ENCODE data around the gene ARHGAP31. TPM values are rescaled to one million over a fixed set of nuclear protein-coding genes. Genes with fewer than 3 reads are reported as not detected.

Gene ARHGAP31
- total RNA-seq, 1 experiment from 2014 or later, result 7.2 TPM

DNA sequence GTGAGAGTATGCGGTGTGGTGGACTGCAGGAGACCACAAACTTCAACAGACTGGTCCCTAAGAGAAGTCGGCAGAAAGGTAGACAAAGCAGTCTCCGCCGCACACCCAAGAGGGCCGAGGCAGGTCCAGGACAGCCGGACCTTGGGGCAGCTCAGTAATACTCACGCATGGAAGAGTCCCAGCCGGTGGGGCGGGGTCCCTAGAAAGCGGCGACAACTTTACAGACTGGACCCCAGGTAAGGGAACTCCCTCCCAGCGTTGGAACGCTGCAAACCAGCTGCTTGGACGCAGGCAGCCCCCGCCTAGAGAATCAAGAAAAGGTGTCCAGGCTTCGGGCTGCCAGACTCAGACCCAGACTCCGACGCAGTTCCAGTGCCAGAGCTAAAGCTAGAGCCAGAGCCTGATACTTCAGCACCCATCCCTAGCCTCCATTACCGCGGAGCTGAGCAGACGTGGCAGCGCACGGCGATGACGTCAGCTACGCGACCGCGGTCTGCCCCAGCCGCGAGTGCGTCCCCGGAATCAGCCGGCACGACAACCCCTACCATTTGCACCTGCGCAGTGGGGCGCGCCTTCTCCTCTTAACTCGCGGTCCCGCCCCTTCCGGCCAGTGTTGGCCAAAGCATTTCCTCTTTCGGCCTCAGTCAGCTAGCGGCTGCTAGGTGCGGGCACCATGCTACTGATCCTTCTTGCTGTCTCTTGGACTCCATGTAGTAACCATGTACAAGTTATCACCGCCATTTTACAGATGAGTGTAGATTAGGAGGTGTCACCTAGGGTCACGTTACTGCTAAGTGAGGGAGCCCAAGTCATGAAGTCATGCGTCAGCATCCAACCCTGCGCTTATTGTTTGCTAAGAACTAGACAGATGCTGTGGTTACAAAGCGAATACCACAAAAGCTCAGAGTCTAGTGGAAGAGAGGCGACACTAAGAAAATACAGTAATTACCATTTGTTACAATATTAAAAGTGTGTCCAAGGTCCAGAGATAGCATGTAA is 169.3 kb downstream of the ARHGAP31 start, which contains the start of gene TMEM39A (continued):
- peak; percentile 96 for TF ChIP-seq SP1 (CRISPR knock-in tag; conservative IDR thresholded peaks at IDR 0.05)
- TF ChIP-seq, protein P1, sequence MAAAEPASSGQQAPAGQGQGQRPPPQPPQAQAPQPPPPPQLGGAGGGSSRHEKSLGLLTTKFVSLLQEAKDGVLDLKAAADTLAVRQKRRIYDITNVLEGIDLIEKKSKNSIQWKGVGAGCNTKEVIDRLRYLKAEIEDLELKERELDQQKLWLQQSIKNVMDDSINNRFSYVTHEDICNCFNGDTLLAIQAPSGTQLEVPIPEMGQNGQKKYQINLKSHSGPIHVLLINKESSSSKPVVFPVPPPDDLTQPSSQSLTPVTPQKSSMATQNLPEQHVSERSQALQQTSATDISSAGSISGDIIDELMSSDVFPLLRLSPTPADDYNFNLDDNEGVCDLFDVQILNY (CRISPR knock-in tag; IDR thresholded peaks at IDR 0.05), result peak; percentile 69; the same call in 1 of the 2 replicates
- TF ChIP-seq TEAD1 (CRISPR knock-in tag; IDR thresholded peaks at IDR 0.05), result peak; percentile 81
- TF ChIP-seq ZNF263 (CRISPR knock-in tag; IDR thresholded peaks at IDR 0.05; ENCODE audit: low read depth), result no peak
- TF ChIP-seq MYBL2 (CRISPR knock-in tag; IDR thresholded peaks at IDR 0.05), result peak; percentile 36; the same call in 1 of the 2 replicates
- TF ChIP-seq, protein P2, sequence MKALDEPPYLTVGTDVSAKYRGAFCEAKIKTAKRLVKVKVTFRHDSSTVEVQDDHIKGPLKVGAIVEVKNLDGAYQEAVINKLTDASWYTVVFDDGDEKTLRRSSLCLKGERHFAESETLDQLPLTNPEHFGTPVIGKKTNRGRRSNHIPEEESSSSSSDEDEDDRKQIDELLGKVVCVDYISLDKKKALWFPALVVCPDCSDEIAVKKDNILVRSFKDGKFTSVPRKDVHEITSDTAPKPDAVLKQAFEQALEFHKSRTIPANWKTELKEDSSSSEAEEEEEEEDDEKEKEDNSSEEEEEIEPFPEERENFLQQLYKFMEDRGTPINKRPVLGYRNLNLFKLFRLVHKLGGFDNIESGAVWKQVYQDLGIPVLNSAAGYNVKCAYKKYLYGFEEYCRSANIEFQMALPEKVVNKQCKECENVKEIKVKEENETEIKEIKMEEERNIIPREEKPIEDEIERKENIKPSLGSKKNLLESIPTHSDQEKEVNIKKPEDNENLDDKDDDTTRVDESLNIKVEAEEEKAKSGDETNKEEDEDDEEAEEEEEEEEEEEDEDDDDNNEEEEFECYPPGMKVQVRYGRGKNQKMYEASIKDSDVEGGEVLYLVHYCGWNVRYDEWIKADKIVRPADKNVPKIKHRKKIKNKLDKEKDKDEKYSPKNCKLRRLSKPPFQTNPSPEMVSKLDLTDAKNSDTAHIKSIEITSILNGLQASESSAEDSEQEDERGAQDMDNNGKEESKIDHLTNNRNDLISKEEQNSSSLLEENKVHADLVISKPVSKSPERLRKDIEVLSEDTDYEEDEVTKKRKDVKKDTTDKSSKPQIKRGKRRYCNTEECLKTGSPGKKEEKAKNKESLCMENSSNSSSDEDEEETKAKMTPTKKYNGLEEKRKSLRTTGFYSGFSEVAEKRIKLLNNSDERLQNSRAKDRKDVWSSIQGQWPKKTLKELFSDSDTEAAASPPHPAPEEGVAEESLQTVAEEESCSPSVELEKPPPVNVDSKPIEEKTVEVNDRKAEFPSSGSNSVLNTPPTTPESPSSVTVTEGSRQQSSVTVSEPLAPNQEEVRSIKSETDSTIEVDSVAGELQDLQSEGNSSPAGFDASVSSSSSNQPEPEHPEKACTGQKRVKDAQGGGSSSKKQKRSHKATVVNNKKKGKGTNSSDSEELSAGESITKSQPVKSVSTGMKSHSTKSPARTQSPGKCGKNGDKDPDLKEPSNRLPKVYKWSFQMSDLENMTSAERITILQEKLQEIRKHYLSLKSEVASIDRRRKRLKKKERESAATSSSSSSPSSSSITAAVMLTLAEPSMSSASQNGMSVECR (CRISPR knock-in tag; IDR thresholded peaks at IDR 0.05; ENCODE audit: borderline replicate concordance), result no peak; the same call in 1 of the 2 replicates
- TF ChIP-seq RORB (CRISPR knock-in tag; IDR thresholded peaks at IDR 0.05), result peak; percentile 44; the same call in 1 of the 2 replicates
- TF ChIP-seq NFE2L1 (CRISPR knock-in tag; IDR thresholded peaks at IDR 0.05), result peak; percentile 70; the same call in 1 of the 2 replicates
- TF ChIP-seq, protein P3, sequence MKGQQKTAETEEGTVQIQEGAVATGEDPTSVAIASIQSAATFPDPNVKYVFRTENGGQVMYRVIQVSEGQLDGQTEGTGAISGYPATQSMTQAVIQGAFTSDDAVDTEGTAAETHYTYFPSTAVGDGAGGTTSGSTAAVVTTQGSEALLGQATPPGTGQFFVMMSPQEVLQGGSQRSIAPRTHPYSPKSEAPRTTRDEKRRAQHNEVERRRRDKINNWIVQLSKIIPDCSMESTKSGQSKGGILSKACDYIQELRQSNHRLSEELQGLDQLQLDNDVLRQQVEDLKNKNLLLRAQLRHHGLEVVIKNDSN (CRISPR knock-in tag; IDR thresholded peaks at IDR 0.05), result peak; percentile 15; the same call in 1 of the 2 replicates
- peak; percentile 100 for TF ChIP-seq CREM (CRISPR knock-in tag; IDR thresholded peaks at IDR 0.05)
- no peak for TF ChIP-seq ZNF219 (CRISPR knock-in tag; IDR thresholded peaks at IDR 0.05; ENCODE audit: borderline replicate concordance)
- TF ChIP-seq, protein P4, sequence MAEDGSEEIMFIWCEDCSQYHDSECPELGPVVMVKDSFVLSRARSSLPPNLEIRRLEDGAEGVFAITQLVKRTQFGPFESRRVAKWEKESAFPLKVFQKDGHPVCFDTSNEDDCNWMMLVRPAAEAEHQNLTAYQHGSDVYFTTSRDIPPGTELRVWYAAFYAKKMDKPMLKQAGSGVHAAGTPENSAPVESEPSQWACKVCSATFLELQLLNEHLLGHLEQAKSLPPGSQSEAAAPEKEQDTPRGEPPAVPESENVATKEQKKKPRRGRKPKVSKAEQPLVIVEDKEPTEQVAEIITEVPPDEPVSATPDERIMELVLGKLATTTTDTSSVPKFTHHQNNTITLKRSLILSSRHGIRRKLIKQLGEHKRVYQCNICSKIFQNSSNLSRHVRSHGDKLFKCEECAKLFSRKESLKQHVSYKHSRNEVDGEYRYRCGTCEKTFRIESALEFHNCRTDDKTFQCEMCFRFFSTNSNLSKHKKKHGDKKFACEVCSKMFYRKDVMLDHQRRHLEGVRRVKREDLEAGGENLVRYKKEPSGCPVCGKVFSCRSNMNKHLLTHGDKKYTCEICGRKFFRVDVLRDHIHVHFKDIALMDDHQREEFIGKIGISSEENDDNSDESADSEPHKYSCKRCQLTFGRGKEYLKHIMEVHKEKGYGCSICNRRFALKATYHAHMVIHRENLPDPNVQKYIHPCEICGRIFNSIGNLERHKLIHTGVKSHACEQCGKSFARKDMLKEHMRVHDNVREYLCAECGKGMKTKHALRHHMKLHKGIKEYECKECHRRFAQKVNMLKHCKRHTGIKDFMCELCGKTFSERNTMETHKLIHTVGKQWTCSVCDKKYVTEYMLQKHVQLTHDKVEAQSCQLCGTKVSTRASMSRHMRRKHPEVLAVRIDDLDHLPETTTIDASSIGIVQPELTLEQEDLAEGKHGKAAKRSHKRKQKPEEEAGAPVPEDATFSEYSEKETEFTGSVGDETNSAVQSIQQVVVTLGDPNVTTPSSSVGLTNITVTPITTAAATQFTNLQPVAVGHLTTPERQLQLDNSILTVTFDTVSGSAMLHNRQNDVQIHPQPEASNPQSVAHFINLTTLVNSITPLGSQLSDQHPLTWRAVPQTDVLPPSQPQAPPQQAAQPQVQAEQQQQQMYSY (CRISPR knock-in tag; IDR thresholded peaks at IDR 0.05), result no peak
- peak; percentile 93; the same call in 1 of the 2 replicates for TF ChIP-seq ATF1 (CRISPR knock-in tag; IDR thresholded peaks at IDR 0.05)
- TF ChIP-seq, protein P5, sequence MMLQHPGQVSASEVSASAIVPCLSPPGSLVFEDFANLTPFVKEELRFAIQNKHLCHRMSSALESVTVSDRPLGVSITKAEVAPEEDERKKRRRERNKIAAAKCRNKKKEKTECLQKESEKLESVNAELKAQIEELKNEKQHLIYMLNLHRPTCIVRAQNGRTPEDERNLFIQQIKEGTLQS (CRISPR knock-in tag; conservative IDR thresholded peaks at IDR 0.05), result no peak
- TF ChIP-seq, protein P6, sequence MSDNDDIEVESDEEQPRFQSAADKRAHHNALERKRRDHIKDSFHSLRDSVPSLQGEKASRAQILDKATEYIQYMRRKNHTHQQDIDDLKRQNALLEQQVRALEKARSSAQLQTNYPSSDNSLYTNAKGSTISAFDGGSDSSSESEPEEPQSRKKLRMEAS (CRISPR knock-in tag; IDR thresholded peaks at IDR 0.05), result peak; percentile 91
- TF ChIP-seq, protein P7, sequence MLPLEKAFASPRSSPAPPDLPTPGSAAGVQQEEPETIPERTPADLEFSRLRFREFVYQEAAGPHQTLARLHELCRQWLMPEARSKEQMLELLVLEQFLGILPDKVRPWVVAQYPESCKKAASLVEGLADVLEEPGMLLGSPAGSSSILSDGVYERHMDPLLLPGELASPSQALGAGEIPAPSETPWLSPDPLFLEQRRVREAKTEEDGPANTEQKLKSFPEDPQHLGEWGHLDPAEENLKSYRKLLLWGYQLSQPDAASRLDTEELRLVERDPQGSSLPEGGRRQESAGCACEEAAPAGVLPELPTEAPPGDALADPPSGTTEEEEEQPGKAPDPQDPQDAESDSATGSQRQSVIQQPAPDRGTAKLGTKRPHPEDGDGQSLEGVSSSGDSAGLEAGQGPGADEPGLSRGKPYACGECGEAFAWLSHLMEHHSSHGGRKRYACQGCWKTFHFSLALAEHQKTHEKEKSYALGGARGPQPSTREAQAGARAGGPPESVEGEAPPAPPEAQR (CRISPR knock-in tag; IDR thresholded peaks at IDR 0.05), result no peak
- TF ChIP-seq, protein P8, sequence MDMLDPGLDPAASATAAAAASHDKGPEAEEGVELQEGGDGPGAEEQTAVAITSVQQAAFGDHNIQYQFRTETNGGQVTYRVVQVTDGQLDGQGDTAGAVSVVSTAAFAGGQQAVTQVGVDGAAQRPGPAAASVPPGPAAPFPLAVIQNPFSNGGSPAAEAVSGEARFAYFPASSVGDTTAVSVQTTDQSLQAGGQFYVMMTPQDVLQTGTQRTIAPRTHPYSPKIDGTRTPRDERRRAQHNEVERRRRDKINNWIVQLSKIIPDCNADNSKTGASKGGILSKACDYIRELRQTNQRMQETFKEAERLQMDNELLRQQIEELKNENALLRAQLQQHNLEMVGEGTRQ (CRISPR knock-in tag; IDR thresholded peaks at IDR 0.05), result peak; percentile 46; the same call in 1 of the 2 replicates
- TF ChIP-seq HMGA2 (CRISPR knock-in tag; IDR thresholded peaks at IDR 0.05), result no peak

All from WTC11 (cell line).